Fibroblast of lung (primary cell): ENCODE measurements around the gene TAS1R2.

Experiments used
- EZH2 ChIP-seq: IDR thresholded peaks from 2 replicates; pipeline ENCODE4 v1.5.1; 2012; ENCODE audit warnings: low read length, control low read depth, mild to moderate bottlenecking; ENCODE audit errors: missing control alignments
- TF ChIP-seq, protein P1 (sequence below), 2 donors: IDR thresholded peaks in 1 of 2; conservative IDR thresholded peaks in 1 of 2; 1 replicate in 1 of 2; 2 replicates in 1 of 2; pipeline ENCODE4 v1.5.1; 2011 to 2012; ENCODE audit warnings: low read length in 2 of 2, control low read depth in 1 of 2, inconsistent platforms in 1 of 2, low read depth in 1 of 2, mild to moderate bottlenecking in 1 of 2

DNA sequence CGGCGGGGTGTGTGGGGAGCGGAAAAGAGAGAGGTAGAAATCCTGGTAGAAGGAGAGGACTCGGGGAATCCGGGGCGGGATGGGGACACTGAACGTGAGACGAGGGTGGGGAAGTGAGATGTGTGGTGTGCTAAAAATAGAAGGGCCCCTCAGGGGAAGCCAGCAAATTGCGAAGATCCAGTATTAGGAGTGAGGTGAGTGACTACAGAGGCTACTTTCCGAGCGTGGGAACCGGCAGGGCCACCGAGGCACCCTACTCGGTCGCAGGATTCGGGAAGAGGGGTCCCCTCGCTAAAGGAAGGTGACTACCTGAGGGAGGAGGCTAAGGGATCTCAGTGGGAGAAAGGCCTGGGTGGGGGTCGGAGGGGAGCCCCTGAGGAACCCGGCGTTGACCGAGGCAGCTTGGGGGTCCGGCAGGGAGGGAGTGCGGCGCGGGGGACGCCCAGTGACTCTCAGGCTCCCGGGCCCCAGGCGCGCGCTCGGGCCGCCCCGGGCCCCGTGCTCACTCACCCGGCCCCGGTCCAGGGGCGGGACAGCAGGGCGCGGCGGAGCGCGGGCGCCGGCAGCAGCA lies 42.6 kb upstream of the TAS1R2 start:
- TF ChIP-seq, protein P1, sequence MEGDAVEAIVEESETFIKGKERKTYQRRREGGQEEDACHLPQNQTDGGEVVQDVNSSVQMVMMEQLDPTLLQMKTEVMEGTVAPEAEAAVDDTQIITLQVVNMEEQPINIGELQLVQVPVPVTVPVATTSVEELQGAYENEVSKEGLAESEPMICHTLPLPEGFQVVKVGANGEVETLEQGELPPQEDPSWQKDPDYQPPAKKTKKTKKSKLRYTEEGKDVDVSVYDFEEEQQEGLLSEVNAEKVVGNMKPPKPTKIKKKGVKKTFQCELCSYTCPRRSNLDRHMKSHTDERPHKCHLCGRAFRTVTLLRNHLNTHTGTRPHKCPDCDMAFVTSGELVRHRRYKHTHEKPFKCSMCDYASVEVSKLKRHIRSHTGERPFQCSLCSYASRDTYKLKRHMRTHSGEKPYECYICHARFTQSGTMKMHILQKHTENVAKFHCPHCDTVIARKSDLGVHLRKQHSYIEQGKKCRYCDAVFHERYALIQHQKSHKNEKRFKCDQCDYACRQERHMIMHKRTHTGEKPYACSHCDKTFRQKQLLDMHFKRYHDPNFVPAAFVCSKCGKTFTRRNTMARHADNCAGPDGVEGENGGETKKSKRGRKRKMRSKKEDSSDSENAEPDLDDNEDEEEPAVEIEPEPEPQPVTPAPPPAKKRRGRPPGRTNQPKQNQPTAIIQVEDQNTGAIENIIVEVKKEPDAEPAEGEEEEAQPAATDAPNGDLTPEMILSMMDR (conservative IDR thresholded peaks at IDR 0.05 in 1 of 2, IDR thresholded peaks at IDR 0.05 in 1 of 2; ENCODE audit: low read depth in 1 of 2, low read length in 2 of 2): no peak
- TF ChIP-seq EZH2: no peak
